T-cell (primary cell): ENCODE data around the gene FSD2. TPM values are rescaled to one million over a fixed set of nuclear protein-coding genes. Genes with fewer than 3 reads are reported as not detected.
A peak's percentile ranks its signal among the peaks of the same experiment; 100 is the strongest.

ENCODE experiments used
- ATAC-seq, 4 experiments: fragments of 200-7000 bp in 3 of 4; fragments of 150-1000 bp in 1 of 4; cut with Tn5 transposase; replicated peaks in 1 of 4; 1 replicate in 3 of 4; 2 replicates in 1 of 4; pipeline ENCODE4 v1.10.0; 2021; ENCODE audit warnings: moderate library complexity in 3 of 4, mild to moderate bottlenecking in 2 of 4, moderate number of reproducible peaks in 1 of 4
- CTCF ChIA-PET, 2 donors: fragments of 300-600 bp; sonication (Branson Sonifier 250); formaldehyde crosslinking; loops; one replicate each; lab custom pipeline; 2022; ENCODE audit warnings: antibody characterized with exemption in 2 of 2; lab: Charles Lee
- POLR2A ChIA-PET, 2 donors: fragments of 300-600 bp; sonication (Branson Sonifier 250); formaldehyde crosslinking; loops; one replicate each; lab custom pipeline; 2022; ENCODE audit warnings: antibody characterized with exemption in 2 of 2; lab: Charles Lee
- DNase-seq, 35 experiments: peaks; one replicate each; pipeline versions ENCODE4 v3.0.0 to v3.0.0-alpha.2; 2013 to 2023
- H3K27ac ChIP-seq: one replicate; pipeline ENCODE4 v1.5.1; 2013; ENCODE audit warnings: low read length
- H3K27me3 ChIP-seq, 2 experiments: replicated peaks in 1 of 2; 1 replicate in 1 of 2; 2 replicates in 1 of 2; pipeline versions ENCODE4 v1.6.1 to v1.7.0; 2013; ENCODE audit warnings: low read length in 1 of 2, mixed read lengths in 1 of 2; ENCODE audit not compliant: control insufficient read depth in 2 of 2, insufficient read depth in 2 of 2; ENCODE audit errors: extremely low read depth in 1 of 2
- H3K36me3 ChIP-seq, 2 donors: 1 replicate in 1 of 2; 2 replicates in 1 of 2; pipeline versions ENCODE4 v1.6.1 to v1.7.0; 2013; ENCODE audit warnings: low read length in 1 of 2; ENCODE audit not compliant: control insufficient read depth in 2 of 2, insufficient read depth in 1 of 2; ENCODE audit errors: extremely low read depth in 1 of 2
- H3K4me1 ChIP-seq, 2 experiments: 1 replicate in 1 of 2; 2 replicates in 1 of 2; pipeline versions ENCODE4 v1.6.1 to v1.7.0; 2013; ENCODE audit warnings: low read length in 2 of 2, mixed read lengths in 1 of 2; ENCODE audit not compliant: insufficient read depth in 2 of 2, control insufficient read depth in 1 of 2; ENCODE audit errors: extremely low read depth in 1 of 2
- H3K4me3 ChIP-seq, 2 donors: 1 replicate in 1 of 2; 2 replicates in 1 of 2; pipeline versions ENCODE4 v1.5.1 to v1.7.0; 2013; ENCODE audit warnings: mild to moderate bottlenecking in 2 of 2, low read length in 1 of 2, moderate library complexity in 1 of 2; ENCODE audit not compliant: control insufficient read depth in 1 of 2; ENCODE audit errors: extremely low read depth in 1 of 2
- H3K9me3 ChIP-seq: 2 replicates; pipeline ENCODE4 v1.7.0; 2013
- H3K27ac Mint-ChIP-seq, 2 donors: one replicate each; pipeline ENCODE4 v1.8.0; 2020 to 2021; ENCODE audit warnings: mild to moderate bottlenecking in 2 of 2, mixed read lengths in 2 of 2
- H3K27me3 Mint-ChIP-seq, 2 donors: one replicate each; pipeline ENCODE4 v1.8.0; 2021 to 2022; ENCODE audit warnings: mixed read lengths in 2 of 2
- H3K36me3 Mint-ChIP-seq: one replicate; pipeline ENCODE4 v1.8.0; 2021; ENCODE audit warnings: mixed read lengths
- H3K4me1 Mint-ChIP-seq, 3 donors: one replicate each; pipeline ENCODE4 v1.8.0; 2020 to 2022; ENCODE audit warnings: mixed read lengths in 3 of 3, mild to moderate bottlenecking in 1 of 3
- H3K4me3 Mint-ChIP-seq, 3 donors: one replicate each; pipeline ENCODE4 v1.8.0; 2020 to 2022; ENCODE audit warnings: mild to moderate bottlenecking in 3 of 3, mixed read lengths in 3 of 3, moderate library complexity in 3 of 3
- H3K9me3 Mint-ChIP-seq, 3 donors: one replicate each; pipeline ENCODE4 v1.8.0; 2020 to 2022; ENCODE audit warnings: mixed read lengths in 3 of 3
- WGBS: methylation state at CpG from one replicate; pipeline ENCODE4 v1.1.5; 2013; ENCODE audit warnings: missing lambda C conversion rate; ENCODE audit not compliant: insufficient coverage; 5-methylcytosine and 5-hydroxymethylcytosine counted together
- total RNA-seq, 35 experiments: library from RNA in 6 of 35; stranded (reverse) in 6 of 35; fragments of 120-200 nt in 1 of 35; gene quantifications; one replicate each; pipeline versions ENCODE4 v1.2.1 to v1.2.4 and lab custom pipeline; 2013 to 2026

Gene FSD2
- total RNA-seq, 5 donors from 2014 or later (not counting 1 experiment from before 2014, with no cell fraction given) = not detected

GRCh38 chr15:82763361-82764116 lies 42.3 kb downstream of the FSD2 start:
- peaks cover 48% of the 10 kb centered on the region for H3K36me3 Mint-ChIP-seq
- DNase-seq (no peak), ATAC-seq (no peak)
- CTCF ChIA-PET = interaction anchor here in 1 of 2 donors (0.6 kb wide), 1 partner anchor 19 kb away, joined by 3 read pairs; no protein-coding TSS in a partner anchor
- H3K4me1 ChIP-seq = no peaks in the 10 kb centered on the region
- peaks cover 5 to 19% of the 10 kb centered on the region in 2 donors for H3K36me3 ChIP-seq
- H3K4me1 Mint-ChIP-seq = peaks cover 0 to 8% (median 3%) of the 10 kb centered on the region in 3 donors
- no peaks in the 10 kb centered on the region for H3K9me3 ChIP-seq
- no peak overlapping the region for H3K4me3 ChIP-seq
- POLR2A ChIA-PET = interaction anchor here in 1 of 2 donors (0.5 kb wide), 1 partner anchor 70 kb away, joined by 4 read pairs; no protein-coding TSS in a partner anchor
- no peaks in the 10 kb centered on the region for H3K9me3 Mint-ChIP-seq
- no peak overlapping the region for H3K4me3 Mint-ChIP-seq
- H3K27me3 Mint-ChIP-seq = no peaks in the 10 kb centered on the region
- no peaks in the 10 kb centered on the region for H3K27me3 ChIP-seq
- H3K27ac ChIP-seq = no peak overlapping the region
- WGBS = 100% methylated on average over 6 of the region's 7 CpGs
- no peak overlapping the region for H3K27ac Mint-ChIP-seq

GRCh38 chr15:82751308-82751707 lies 54.6 kb downstream of the FSD2 start:
- ChIA-PET POLR2A (interaction anchor here in 1 of 2 donors (2.4 kb wide), 1 partner anchor 60 kb away, joined by 12 read pairs; no protein-coding TSS in a partner anchor), CTCF (interaction anchor here in 1 of 2 donors (1.6 kb wide), 1 partner anchor 59 kb away, joined by 13 read pairs; no protein-coding TSS in a partner anchor)
- no peak for ATAC-seq
- peak overlapping the region; percentile 65 to 96 for H3K4me3 ChIP-seq
- H3K36me3 ChIP-seq = peaks cover 0 to 26% of the 10 kb centered on the region in 2 donors
- peak overlapping the region; percentile 92 to 95 for H3K27ac Mint-ChIP-seq
- no peak for DNase-seq
- H3K4me1 ChIP-seq = peaks cover 17 to 19% of the 10 kb centered on the region in 2 experiments
- peaks cover 31% of the 10 kb centered on the region for H3K36me3 Mint-ChIP-seq
- H3K27me3 Mint-ChIP-seq = no peaks in the 10 kb centered on the region
- H3K27me3 ChIP-seq = no peaks in the 10 kb centered on the region
- peaks cover 64 to 67% (median 67%) of the 10 kb centered on the region in 3 donors for H3K4me1 Mint-ChIP-seq
- H3K27ac ChIP-seq = no peak overlapping the region
- H3K4me3 Mint-ChIP-seq = peak overlapping the region; percentile 93 to 99 (median 99)
- no peaks in the 10 kb centered on the region for H3K9me3 ChIP-seq
- no CpG with 5 or more reads among the region's 4 CpGs for WGBS
- H3K9me3 Mint-ChIP-seq = no peaks in the 10 kb centered on the region

- ATAC-seq = peak; percentile 25 to 45 (median 30)
- Mint-ChIP-seq H3K9me3 (no peaks in the 10 kb centered on the region), H3K4me1 (peaks cover 59 to 62% (median 62%) of the 10 kb centered on the region in 3 donors), H3K4me3 (peak overlapping the region; percentile 93 to 99 (median 99)), H3K36me3 (peaks cover 26% of the 10 kb centered on the region), H3K27ac (peak overlapping the region; percentile 92 to 95), H3K27me3 (no peaks in the 10 kb centered on the region)
- Histone ChIP-seq H3K4me1 (peaks cover 17 to 19% of the 10 kb centered on the region in 2 experiments), H3K9me3 (no peaks in the 10 kb centered on the region), H3K4me3 (peak overlapping the region; percentile 65 to 96), H3K27me3 (no peaks in the 10 kb centered on the region), H3K36me3 (peaks cover 0 to 21% of the 10 kb centered on the region in 2 donors), H3K27ac (peak overlapping the region; percentile 75)
- POLR2A ChIA-PET = interaction anchor here (0.6 to 2.4 kb wide), 4 partner anchors 58 to 235 kb away, joined by 3 to 12 read pairs (median 4); partner anchors contain the start of genes RAMAC (in 1 of the 2) and WHAMM (in 1 of the 2)
- DNase-seq = peak in 19 of 35 experiments; percentile 2 to 38 (median 13)
- CTCF ChIA-PET = interaction anchor here in 1 of 2 donors (0.6 to 1.6 kb wide), 3 partner anchors 60 to 69 kb away, joined by 3 to 13 read pairs (median 4); no protein-coding TSS in a partner anchor
- no CpG with 5 or more reads among the region's 8 CpGs for WGBS
Measured at GRCh38 chr15:82750831-82751180, 55.1 kb downstream of the FSD2 start.

- H3K27ac Mint-ChIP-seq = peak overlapping the region; percentile 92 to 95
- Histone ChIP-seq H3K27me3 (no peaks in the 10 kb centered on the region), H3K36me3 (peaks cover 0 to 15% of the 10 kb centered on the region in 2 donors), H3K4me3 (peak overlapping the region; percentile 65 to 96), H3K9me3 (no peaks in the 10 kb centered on the region), H3K27ac (peak overlapping the region; percentile 75), H3K4me1 (peaks cover 17 to 19% of the 10 kb centered on the region in 2 experiments)
- ChIA-PET POLR2A (interaction anchor here (0.6 to 2.4 kb wide), 5 partner anchors 59 to 236 kb away, joined by 3 to 12 read pairs (median 3); partner anchors contain the start of genes RAMAC (in 1 of the 2) and WHAMM (in 1 of the 2)), CTCF (interaction anchor here in 1 of 2 donors (0.6 to 1.6 kb wide), 6 partner anchors 59 to 219 kb away, joined by 3 to 13 read pairs (median 3); partner anchors contain the start of gene WHAMM)
- under 1% methylated on average over 33 of the region's 47 CpGs for WGBS
- H3K36me3 Mint-ChIP-seq = peaks cover 22% of the 10 kb centered on the region
- peak; percentile 97 to 99 (median 98) for ATAC-seq
- H3K4me3 Mint-ChIP-seq = peak overlapping the region; percentile 93 to 99 (median 99)
- H3K4me1 Mint-ChIP-seq = peaks cover 54 to 60% (median 59%) of the 10 kb centered on the region in 3 donors
- no peaks in the 10 kb centered on the region for H3K9me3 Mint-ChIP-seq
- H3K27me3 Mint-ChIP-seq = no peaks in the 10 kb centered on the region
- peak; percentile 60 to 88 (median 75) for DNase-seq
Measured at GRCh38 chr15:82749951-82750830, 55.7 kb downstream of the FSD2 start.

GRCh38 chr15:82748315-82748714 lies 57.6 kb downstream of the FSD2 start:
- H3K4me1 Mint-ChIP-seq = peaks cover 39 to 44% (median 41%) of the 10 kb centered on the region in 3 donors
- H3K4me1 ChIP-seq = peaks cover 17 to 19% of the 10 kb centered on the region in 2 experiments
- no peak overlapping the region for H3K27ac ChIP-seq
- ATAC-seq (no peak), DNase-seq (no peak)
- H3K4me3 ChIP-seq = no peak overlapping the region
- H3K9me3 ChIP-seq = no peaks in the 10 kb centered on the region
- H3K36me3 Mint-ChIP-seq = peaks cover 11% of the 10 kb centered on the region
- H3K27me3 Mint-ChIP-seq = no peaks in the 10 kb centered on the region
- H3K9me3 Mint-ChIP-seq = no peaks in the 10 kb centered on the region
- H3K27ac Mint-ChIP-seq = no peak overlapping the region
- H3K27me3 ChIP-seq = no peaks in the 10 kb centered on the region
- H3K4me3 Mint-ChIP-seq = no peak overlapping the region
- ChIA-PET POLR2A (no interaction called here), CTCF (no interaction called here)
- peaks cover 0 to 5% of the 10 kb centered on the region in 2 donors for H3K36me3 ChIP-seq
